Midbrain (tissue), 1 donor: Measurements from ENCODE around the gene EYA2.

ENCODE experiments used
- DNase-seq: peaks from one replicate; lab custom pipeline; 2025; lab: John Stamatoyannopoulos, UW

EYA2 gene

GRCh38 chr20:47036091-47036870 lies 141.6 kb downstream of the EYA2 start:
- no peak for DNase-seq

GRCh38 chr20:47038566-47039560 lies 144.2 kb downstream of the EYA2 start:
- DNase-seq = no peak

- DNase-seq = no peak
Observed at GRCh38 chr20:47040506-47041125, 146.0 kb downstream of the EYA2 start.

GRCh38 chr20:47041396-47041899 lies 146.8 kb downstream of the EYA2 start:
- no peak for DNase-seq

GRCh38 chr20:47042464-47042863 lies 147.8 kb downstream of the EYA2 start:
- no peak for DNase-seq

- DNase-seq = no peak
Observed at GRCh38 chr20:47043086-47043485, 148.4 kb downstream of the EYA2 start.

GRCh38 chr20:47044938-47045337 lies 150.3 kb downstream of the EYA2 start:
- no peak for DNase-seq

- no peak for DNase-seq
Observed at GRCh38 chr20:47048054-47048453, 153.4 kb downstream of the EYA2 start.

- no peak for DNase-seq
Observed at GRCh38 chr20:47049771-47050170, 155.1 kb downstream of the EYA2 start.

GRCh38 chr20:47050996-47051395 lies 156.4 kb downstream of the EYA2 start:
- DNase-seq = no peak

GRCh38 chr20:47051936-47052526 lies 157.4 kb downstream of the EYA2 start:
- no peak for DNase-seq

- DNase-seq = no peak
Observed at GRCh38 chr20:47054506-47054905, 159.9 kb downstream of the EYA2 start.

GRCh38 chr20:47054945-47055344 lies 160.3 kb downstream of the EYA2 start:
- DNase-seq = no peak

- no peak for DNase-seq
Observed at GRCh38 chr20:47055699-47056369, 161.2 kb downstream of the EYA2 start.

- no peak for DNase-seq
Observed at GRCh38 chr20:47057661-47058060, 163.0 kb downstream of the EYA2 start.

GRCh38 chr20:47058236-47058635 lies 163.6 kb downstream of the EYA2 start:
- no peak for DNase-seq

- no peak for DNase-seq
Observed at GRCh38 chr20:47059536-47059935, 164.9 kb downstream of the EYA2 start.

GRCh38 chr20:47061549-47061948 lies 166.9 kb downstream of the EYA2 start:
- no peak for DNase-seq

GRCh38 chr20:47062226-47062890 lies 167.7 kb downstream of the EYA2 start:
- no peak for DNase-seq

GRCh38 chr20:47063407-47063806 lies 168.8 kb downstream of the EYA2 start:
- DNase-seq = no peak

- no peak for DNase-seq
Observed at GRCh38 chr20:47063808-47064207, 169.2 kb downstream of the EYA2 start.
